Progenitor cell of endocrine pancreas (in vitro differentiated cells): ENCODE data around the gene PSMB2. TPM values are rescaled to one million over a fixed set of nuclear protein-coding genes. Genes with fewer than 3 reads are reported as not detected.

Experiments
- DNase-seq: peaks from one replicate; pipeline ENCODE4 v3.0.0; 2021; ENCODE audit warnings: low spot score; ENCODE audit not compliant: unreplicated experiment
- H3K27ac Mint-ChIP-seq: 2 replicates; pipeline ENCODE4 v1.8.0; 2021; ENCODE audit warnings: mild to moderate bottlenecking, moderate library complexity, mixed read lengths
- H3K27me3 Mint-ChIP-seq: 2 replicates; pipeline ENCODE4 v1.8.0; 2021; ENCODE audit warnings: mixed read lengths
- H3K36me3 Mint-ChIP-seq: 2 replicates; pipeline ENCODE4 v1.8.0; 2022; ENCODE audit warnings: mixed read lengths; ENCODE audit not compliant: insufficient read depth
- H3K4me1 Mint-ChIP-seq: 2 replicates; pipeline ENCODE4 v1.8.0; 2021; ENCODE audit warnings: low read depth, mixed read lengths
- H3K4me3 Mint-ChIP-seq: 2 replicates; pipeline ENCODE4 v1.8.0; 2021; ENCODE audit warnings: low read depth, mild to moderate bottlenecking, moderate library complexity, mixed read lengths
- H3K9me3 Mint-ChIP-seq: 2 replicates; pipeline ENCODE4 v1.8.0; 2021; ENCODE audit warnings: low read depth, mixed read lengths
- CTCF ChIP-seq: fragments of 200-600 bp; sonication (generic); IDR thresholded peaks from one replicate; pipeline ENCODE4 v1.5.0; 2021; ENCODE audit warnings: antibody characterized with exemption, mild to moderate bottlenecking; ENCODE audit not compliant: unreplicated experiment
- total RNA-seq: library from RNA; stranded (reverse); gene quantifications from 2 replicates; pipeline ENCODE4 v1.2.1, GENCODE V29; 2021

The PSMB2 gene
- total RNA-seq, 1 donor from 2014 or later: 70.4 TPM

- no peak overlapping the region for H3K27ac Mint-ChIP-seq
- H3K4me1 Mint-ChIP-seq: no peaks in the 10 kb centered on the region
- DNase-seq: no peak
- H3K4me3 Mint-ChIP-seq: no peak overlapping the region
- H3K27me3 Mint-ChIP-seq: peaks cover 27% of the 10 kb centered on the region
- H3K9me3 Mint-ChIP-seq: no peaks in the 10 kb centered on the region
- peaks cover 10% of the 10 kb centered on the region for H3K36me3 Mint-ChIP-seq
- TF ChIP-seq CTCF: no peak
Observed at GRCh38 chr1:35565742-35566133, 75.6 kb downstream of the PSMB2 start.

GRCh38 chr1:35564884-35565741, 76.2 kb downstream of the PSMB2 start:
- no peak overlapping the region for H3K4me3 Mint-ChIP-seq
- H3K27me3 Mint-ChIP-seq: peaks cover 21% of the 10 kb centered on the region
- no peaks in the 10 kb centered on the region for H3K4me1 Mint-ChIP-seq
- H3K9me3 Mint-ChIP-seq: no peaks in the 10 kb centered on the region
- no peak for TF ChIP-seq CTCF
- no peak overlapping the region for H3K27ac Mint-ChIP-seq
- peaks cover 10% of the 10 kb centered on the region for H3K36me3 Mint-ChIP-seq
- DNase-seq: no peak

- no peak overlapping the region for H3K27ac Mint-ChIP-seq
- peak; percentile 71 for DNase-seq
- H3K36me3 Mint-ChIP-seq: peaks cover 10% of the 10 kb centered on the region
- peak; percentile 79 for TF ChIP-seq CTCF
- H3K4me1 Mint-ChIP-seq: no peaks in the 10 kb centered on the region
- no peaks in the 10 kb centered on the region for H3K9me3 Mint-ChIP-seq
- H3K27me3 Mint-ChIP-seq: peaks cover 13% of the 10 kb centered on the region
- no peak overlapping the region for H3K4me3 Mint-ChIP-seq
Observed at GRCh38 chr1:35564037-35564883, 77.1 kb downstream of the PSMB2 start.

GRCh38 chr1:35563166-35563565, 78.2 kb downstream of the PSMB2 start:
- peaks cover 4% of the 10 kb centered on the region for H3K27me3 Mint-ChIP-seq
- no peak overlapping the region for H3K4me3 Mint-ChIP-seq
- no peak overlapping the region for H3K27ac Mint-ChIP-seq
- H3K4me1 Mint-ChIP-seq: peaks cover 3% of the 10 kb centered on the region
- TF ChIP-seq CTCF: no peak
- H3K9me3 Mint-ChIP-seq: no peaks in the 10 kb centered on the region
- DNase-seq: no peak
- peaks cover 10% of the 10 kb centered on the region for H3K36me3 Mint-ChIP-seq

GRCh38 chr1:35561972-35562680, 79.2 kb downstream of the PSMB2 start:
- TF ChIP-seq CTCF: no peak
- peaks cover 3% of the 10 kb centered on the region for H3K4me1 Mint-ChIP-seq
- no peaks in the 10 kb centered on the region for H3K9me3 Mint-ChIP-seq
- DNase-seq: no peak
- H3K4me3 Mint-ChIP-seq: no peak overlapping the region
- no peak overlapping the region for H3K27ac Mint-ChIP-seq
- H3K36me3 Mint-ChIP-seq: peaks cover 10% of the 10 kb centered on the region
- H3K27me3 Mint-ChIP-seq: no peaks in the 10 kb centered on the region
